PFSK-1 (cell line): ENCODE data around the gene C1orf94.

Source experiments
- POLR2AphosphoS5 ChIP-seq: IDR thresholded peaks from 2 replicates; pipeline ENCODE4 v1.6.1; 2012; ENCODE audit warnings: low read depth, mild to moderate bottlenecking, control low read depth, low read length, moderate library complexity
- SIN3A ChIP-seq: IDR thresholded peaks from 2 replicates; pipeline ENCODE4 v1.6.1; 2012; ENCODE audit warnings: mild to moderate bottlenecking, low read length, moderate library complexity, borderline replicate concordance; ENCODE audit not compliant: insufficient read depth
- TAF1 ChIP-seq: IDR thresholded peaks from 2 replicates; pipeline ENCODE4 v1.6.1; 2012; ENCODE audit warnings: low read length, control low read depth, borderline replicate concordance; ENCODE audit not compliant: insufficient read depth
- TF ChIP-seq, protein P1 (sequence below), 2 experiments: IDR thresholded peaks; 2 replicates each; pipeline versions ENCODE4 v1.6.1 to v1.8.0; 2011 to 2012; ENCODE audit warnings: low read depth in 2 of 2, low read length in 2 of 2, control low read depth in 1 of 2, inconsistent platforms in 1 of 2, mild to moderate bottlenecking in 1 of 2, moderate library complexity in 1 of 2; ENCODE audit not compliant: insufficient read depth in 1 of 2

DNA sequence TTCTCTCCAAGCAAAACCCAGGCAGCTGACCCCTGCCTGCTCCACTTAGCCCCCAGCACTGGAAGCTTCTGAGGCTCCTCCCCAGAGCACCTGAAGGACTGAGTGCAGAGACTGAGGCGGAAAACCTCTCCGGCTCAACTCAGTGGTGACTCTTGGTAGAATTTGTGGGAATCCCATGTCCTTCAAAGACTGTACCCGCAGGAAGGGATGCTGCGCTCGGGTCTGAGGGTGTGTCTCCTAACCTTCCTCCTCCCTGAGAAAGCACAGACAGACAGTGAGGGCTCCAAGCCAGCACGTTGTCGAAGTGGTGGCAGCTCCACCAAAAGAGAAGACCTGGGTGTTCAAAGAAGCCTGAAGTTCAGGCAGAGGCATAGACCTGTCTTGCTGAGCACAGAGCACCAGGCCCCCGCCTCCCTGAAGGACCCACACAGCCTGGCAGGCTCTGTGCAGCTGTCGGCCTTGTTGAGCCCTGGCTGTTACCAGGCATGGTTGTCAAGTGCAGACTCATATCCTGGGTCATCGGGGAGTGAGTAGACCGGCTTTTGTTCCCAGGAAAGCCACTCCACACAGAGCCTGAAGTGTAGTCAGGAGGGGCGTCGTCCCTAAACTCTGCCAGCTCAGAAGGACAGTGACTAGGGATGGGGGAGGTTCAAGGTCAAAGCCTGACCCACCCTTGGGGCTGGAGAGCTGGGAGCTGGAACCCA lies 48.4 kb upstream of the C1orf94 start:
- TF ChIP-seq TAF1 = no peak
- TF ChIP-seq, protein P1, sequence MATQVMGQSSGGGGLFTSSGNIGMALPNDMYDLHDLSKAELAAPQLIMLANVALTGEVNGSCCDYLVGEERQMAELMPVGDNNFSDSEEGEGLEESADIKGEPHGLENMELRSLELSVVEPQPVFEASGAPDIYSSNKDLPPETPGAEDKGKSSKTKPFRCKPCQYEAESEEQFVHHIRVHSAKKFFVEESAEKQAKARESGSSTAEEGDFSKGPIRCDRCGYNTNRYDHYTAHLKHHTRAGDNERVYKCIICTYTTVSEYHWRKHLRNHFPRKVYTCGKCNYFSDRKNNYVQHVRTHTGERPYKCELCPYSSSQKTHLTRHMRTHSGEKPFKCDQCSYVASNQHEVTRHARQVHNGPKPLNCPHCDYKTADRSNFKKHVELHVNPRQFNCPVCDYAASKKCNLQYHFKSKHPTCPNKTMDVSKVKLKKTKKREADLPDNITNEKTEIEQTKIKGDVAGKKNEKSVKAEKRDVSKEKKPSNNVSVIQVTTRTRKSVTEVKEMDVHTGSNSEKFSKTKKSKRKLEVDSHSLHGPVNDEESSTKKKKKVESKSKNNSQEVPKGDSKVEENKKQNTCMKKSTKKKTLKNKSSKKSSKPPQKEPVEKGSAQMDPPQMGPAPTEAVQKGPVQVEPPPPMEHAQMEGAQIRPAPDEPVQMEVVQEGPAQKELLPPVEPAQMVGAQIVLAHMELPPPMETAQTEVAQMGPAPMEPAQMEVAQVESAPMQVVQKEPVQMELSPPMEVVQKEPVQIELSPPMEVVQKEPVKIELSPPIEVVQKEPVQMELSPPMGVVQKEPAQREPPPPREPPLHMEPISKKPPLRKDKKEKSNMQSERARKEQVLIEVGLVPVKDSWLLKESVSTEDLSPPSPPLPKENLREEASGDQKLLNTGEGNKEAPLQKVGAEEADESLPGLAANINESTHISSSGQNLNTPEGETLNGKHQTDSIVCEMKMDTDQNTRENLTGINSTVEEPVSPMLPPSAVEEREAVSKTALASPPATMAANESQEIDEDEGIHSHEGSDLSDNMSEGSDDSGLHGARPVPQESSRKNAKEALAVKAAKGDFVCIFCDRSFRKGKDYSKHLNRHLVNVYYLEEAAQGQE (IDR thresholded peaks at IDR 0.05; ENCODE audit: insufficient read depth in 1 of 2, low read depth in 2 of 2, low read length in 2 of 2) = no peak
- TF ChIP-seq POLR2AphosphoS5 = no peak
- TF ChIP-seq SIN3A = no peak
